Measurements from ENCODE around the gene PLCB4.

PLCB4 gene

GRCh38 chr20:9483131-9483530, 414.2 kb downstream of the PLCB4 start:
- H3K79me1 ChIP-seq (replicated peaks; ENCODE audit: low read length, poor library complexity, severe bottlenecking): no peaks in the 10 kb centered on the region
- H2AK5ac ChIP-seq (ENCODE audit: low read length, severe bottlenecking): no peak overlapping the region
- peaks cover 2% of the 10 kb centered on the region for H3K4me1 ChIP-seq (ENCODE audit: control insufficient read depth, insufficient read depth, low read depth, low read length)
- peaks cover 0 to 7% of the 10 kb centered on the region in 2 experiments for H3K36me3 ChIP-seq (ENCODE audit: control insufficient read depth in 1 of 2, insufficient read depth in 2 of 2, low read depth in 1 of 2, low read length in 2 of 2)
- H2BK5ac ChIP-seq (ENCODE audit: low read depth, low read length, poor library complexity, severe bottlenecking): no peak overlapping the region
- no peak overlapping the region for H3K4ac ChIP-seq (ENCODE audit: low read depth in 1 of 2, low read length in 2 of 2)
- WGBS: no CpG with 5 or more reads among the region's 2 CpGs
- H2AFZ ChIP-seq (ENCODE audit: low read depth, low read length): no peak overlapping the region
- no peak overlapping the region for H3K27ac ChIP-seq (ENCODE audit: low read length, poor library complexity, severe bottlenecking)
- no peak overlapping the region for H4K91ac ChIP-seq (ENCODE audit: low read length)
- H3K4me3 ChIP-seq (ENCODE audit: insufficient read depth in 1 of 2, low read depth in 1 of 2, low read length in 2 of 2): no peak overlapping the region
- no peak overlapping the region for H3K9ac ChIP-seq (ENCODE audit: low read length)
- no peak overlapping the region for H4K8ac ChIP-seq (ENCODE audit: low read length)
- no peak overlapping the region for H3K4me2 ChIP-seq (ENCODE audit: low read length, poor library complexity, severe bottlenecking)
- no peak overlapping the region for H2BK15ac ChIP-seq (ENCODE audit: low read depth, poor library complexity, severe bottlenecking)
- DNase-seq: no peak
- H3K9me3 ChIP-seq (ENCODE audit: control insufficient read depth, low read length): no peaks in the 10 kb centered on the region
- H3K23ac ChIP-seq (ENCODE audit: low read length in 2 of 2): no peak overlapping the region
- H3K18ac ChIP-seq (ENCODE audit: low read depth in 1 of 2, low read length in 2 of 2): no peak overlapping the region
- H3K27me3 ChIP-seq (ENCODE audit: control insufficient read depth in 1 of 2, insufficient read depth in 1 of 2, low read length in 2 of 2): peaks cover 0 to 44% of the 10 kb centered on the region in 2 experiments
- no peak overlapping the region for H3K14ac ChIP-seq (ENCODE audit: low read length in 2 of 2)
- H2BK120ac ChIP-seq (ENCODE audit: low read depth, low read length): no peak overlapping the region
- no peak overlapping the region for H2BK12ac ChIP-seq (ENCODE audit: low read length in 2 of 2)

- Histone ChIP-seq H3K18ac (ENCODE audit: low read depth in 1 of 2, low read length in 2 of 2) (no peak overlapping the region), H2AFZ (ENCODE audit: low read depth, low read length) (no peak overlapping the region), H3K9ac (ENCODE audit: low read length) (no peak overlapping the region), H3K23ac (ENCODE audit: low read length in 2 of 2) (no peak overlapping the region), H3K36me3 (ENCODE audit: control insufficient read depth in 1 of 2, insufficient read depth in 2 of 2, low read depth in 1 of 2, low read length in 2 of 2) (peaks cover 0 to 3% of the 10 kb centered on the region in 2 experiments), H2BK5ac (ENCODE audit: low read depth, low read length, poor library complexity, severe bottlenecking) (no peak overlapping the region), H3K4me1 (ENCODE audit: control insufficient read depth, insufficient read depth, low read depth, low read length) (peaks cover 1% of the 10 kb centered on the region), H3K79me1 (replicated peaks; ENCODE audit: low read length, poor library complexity, severe bottlenecking) (no peaks in the 10 kb centered on the region), H2AK5ac (ENCODE audit: low read length, severe bottlenecking) (no peak overlapping the region), H3K4me3 (ENCODE audit: insufficient read depth in 1 of 2, low read depth in 1 of 2, low read length in 2 of 2) (no peak overlapping the region), H4K91ac (ENCODE audit: low read length) (no peak overlapping the region), H3K14ac (ENCODE audit: low read length in 2 of 2) (no peak overlapping the region), H3K9me3 (ENCODE audit: control insufficient read depth, low read length) (no peaks in the 10 kb centered on the region), H3K4me2 (ENCODE audit: low read length, poor library complexity, severe bottlenecking) (no peak overlapping the region), H2BK12ac (ENCODE audit: low read length in 2 of 2) (no peak overlapping the region), H4K8ac (ENCODE audit: low read length) (no peak overlapping the region), H3K27ac (ENCODE audit: low read length, poor library complexity, severe bottlenecking) (no peak overlapping the region), H3K4ac (ENCODE audit: low read depth in 1 of 2, low read length in 2 of 2) (no peak overlapping the region), H2BK15ac (ENCODE audit: low read depth, poor library complexity, severe bottlenecking) (no peak overlapping the region), H3K27me3 (ENCODE audit: control insufficient read depth in 1 of 2, insufficient read depth in 1 of 2, low read length in 2 of 2) (peaks cover 0 to 57% of the 10 kb centered on the region in 2 experiments), H2BK120ac (ENCODE audit: low read depth, low read length) (no peak overlapping the region)
- DNase-seq: no peak
- 80% methylated on average over 9 of the region's 9 CpGs for WGBS
Measured at GRCh38 chr20:9485614-9486340, 416.9 kb downstream of the PLCB4 start.

- Histone ChIP-seq H3K14ac (ENCODE audit: low read length in 2 of 2) (no peak overlapping the region), H2BK15ac (ENCODE audit: low read depth, poor library complexity, severe bottlenecking) (no peak overlapping the region), H3K9ac (ENCODE audit: low read length) (no peak overlapping the region), H2AFZ (ENCODE audit: low read depth, low read length) (no peak overlapping the region), H3K79me1 (replicated peaks; ENCODE audit: low read length, poor library complexity, severe bottlenecking) (no peaks in the 10 kb centered on the region), H2BK5ac (ENCODE audit: low read depth, low read length, poor library complexity, severe bottlenecking) (no peak overlapping the region), H2BK12ac (ENCODE audit: low read length in 2 of 2) (no peak overlapping the region), H3K23ac (ENCODE audit: low read length in 2 of 2) (no peak overlapping the region), H4K91ac (ENCODE audit: low read length) (no peak overlapping the region), H3K4me1 (ENCODE audit: control insufficient read depth, insufficient read depth, low read depth, low read length) (peaks cover 1% of the 10 kb centered on the region), H2AK5ac (ENCODE audit: low read length, severe bottlenecking) (no peak overlapping the region), H3K9me3 (ENCODE audit: control insufficient read depth, low read length) (no peaks in the 10 kb centered on the region), H3K4me3 (ENCODE audit: insufficient read depth in 1 of 2, low read depth in 1 of 2, low read length in 2 of 2) (no peak overlapping the region), H3K4me2 (ENCODE audit: low read length, poor library complexity, severe bottlenecking) (no peak overlapping the region), H3K18ac (ENCODE audit: low read depth in 1 of 2, low read length in 2 of 2) (no peak overlapping the region), H3K27ac (ENCODE audit: low read length, poor library complexity, severe bottlenecking) (no peak overlapping the region), H3K36me3 (ENCODE audit: control insufficient read depth in 1 of 2, insufficient read depth in 2 of 2, low read depth in 1 of 2, low read length in 2 of 2) (no peaks in the 10 kb centered on the region), H2BK120ac (ENCODE audit: low read depth, low read length) (no peak overlapping the region), H4K8ac (ENCODE audit: low read length) (no peak overlapping the region), H3K27me3 (ENCODE audit: control insufficient read depth in 1 of 2, insufficient read depth in 1 of 2, low read length in 2 of 2) (peaks cover 0 to 48% of the 10 kb centered on the region in 2 experiments), H3K4ac (ENCODE audit: low read depth in 1 of 2, low read length in 2 of 2) (no peak overlapping the region)
- 85% methylated on average over 3 of the region's 4 CpGs for WGBS
- DNase-seq: no peak
Measured at GRCh38 chr20:9487231-9487630, 418.3 kb downstream of the PLCB4 start.

- H2AK5ac ChIP-seq (ENCODE audit: low read length, severe bottlenecking): no peak overlapping the region
- H3K36me3 ChIP-seq (ENCODE audit: control insufficient read depth in 1 of 2, insufficient read depth in 2 of 2, low read depth in 1 of 2, low read length in 2 of 2): no peaks in the 10 kb centered on the region
- H3K4me2 ChIP-seq (ENCODE audit: low read length, poor library complexity, severe bottlenecking): no peak overlapping the region
- H3K4me1 ChIP-seq (ENCODE audit: control insufficient read depth, insufficient read depth, low read depth, low read length): peaks cover 1% of the 10 kb centered on the region
- no peak overlapping the region for H2AFZ ChIP-seq (ENCODE audit: low read depth, low read length)
- no peak overlapping the region for H3K4me3 ChIP-seq (ENCODE audit: insufficient read depth in 1 of 2, low read depth in 1 of 2, low read length in 2 of 2)
- no peak overlapping the region for H2BK5ac ChIP-seq (ENCODE audit: low read depth, low read length, poor library complexity, severe bottlenecking)
- no peak overlapping the region for H2BK15ac ChIP-seq (ENCODE audit: low read depth, poor library complexity, severe bottlenecking)
- DNase-seq: no peak
- H3K27me3 ChIP-seq (ENCODE audit: control insufficient read depth in 1 of 2, insufficient read depth in 1 of 2, low read length in 2 of 2): peaks cover 0 to 42% of the 10 kb centered on the region in 2 experiments
- no peaks in the 10 kb centered on the region for H3K9me3 ChIP-seq (ENCODE audit: control insufficient read depth, low read length)
- H4K8ac ChIP-seq (ENCODE audit: low read length): no peak overlapping the region
- H2BK120ac ChIP-seq (ENCODE audit: low read depth, low read length): no peak overlapping the region
- 50% methylated on average over 1 of the region's 2 CpGs for WGBS
- no peak overlapping the region for H2BK12ac ChIP-seq (ENCODE audit: low read length in 2 of 2)
- H3K4ac ChIP-seq (ENCODE audit: low read depth in 1 of 2, low read length in 2 of 2): no peak overlapping the region
- no peak overlapping the region for H4K91ac ChIP-seq (ENCODE audit: low read length)
- H3K9ac ChIP-seq (ENCODE audit: low read length): no peak overlapping the region
- H3K23ac ChIP-seq (ENCODE audit: low read length in 2 of 2): no peak overlapping the region
- H3K18ac ChIP-seq (ENCODE audit: low read depth in 1 of 2, low read length in 2 of 2): no peak overlapping the region
- no peaks in the 10 kb centered on the region for H3K79me1 ChIP-seq (replicated peaks; ENCODE audit: low read length, poor library complexity, severe bottlenecking)
- no peak overlapping the region for H3K27ac ChIP-seq (ENCODE audit: low read length, poor library complexity, severe bottlenecking)
- no peak overlapping the region for H3K14ac ChIP-seq (ENCODE audit: low read length in 2 of 2)
Measured at GRCh38 chr20:9488063-9488462, 419.2 kb downstream of the PLCB4 start.
